A549 (cell line): ENCODE data around the gene PRDM10. TPM values are rescaled to one million over a fixed set of nuclear protein-coding genes. Genes with fewer than 3 reads are reported as not detected.

Experiments used
- ATAC-seq, 2 experiments: fragments of 200-7000 bp in 1 of 2; fragments of >200 bp in 1 of 2; cut with Nextera tagmentation in 1 of 2; cut with Tn5 transposase in 1 of 2; 3 replicates each; pipeline versions ENCODE4 v1.8.0 to v1.9.1; 2018 to 2020; ENCODE audit warnings: mild to moderate bottlenecking in 1 of 2, moderate library complexity in 1 of 2
- CTCF ChIA-PET: fragments of 300-600 bp; sonication (Branson Sonifier 250); formaldehyde crosslinking; extraction: SDS; loops from one replicate; lab custom pipeline; 2021; ENCODE audit warnings: antibody characterized with exemption, inconsistent platforms; lab: Yijun Ruan, JAX
- POLR2A ChIA-PET: fragments of 350-600 bp; formaldehyde crosslinking; extraction: SDS; loops from one replicate; lab custom pipeline; 2021; ENCODE audit warnings: antibody characterized with exemption, inconsistent platforms; lab: Yijun Ruan, JAX
- DNase-seq, 2 experiments: peaks; one replicate each; pipeline versions ENCODE4 v3.0.0 to v3.0.0-alpha.2; 2011 to 2016; ENCODE audit warnings: low read depth in 1 of 2, low spot score in 1 of 2
- FAIRE-seq: peaks from 2 replicates; lab custom pipeline; 2011; peaks lifted over from hg19 to GRCh38; lab: Jason Lieb, UNC
- H3K27ac ChIP-seq, 2 experiments: fragments of >200 bp; sonication (Bioruptor Twin); formaldehyde crosslinking; 3 replicates each; pipeline ENCODE4 v1.5.1; 2016 to 2017
- H3K4me1 ChIP-seq: fragments of >200 bp; sonication (Bioruptor Twin); formaldehyde crosslinking; 3 replicates; pipeline ENCODE4 v1.6.1; 2016
- H3K4me2 ChIP-seq: fragments of >200 bp; sonication (Bioruptor Twin); formaldehyde crosslinking; 3 replicates; pipeline ENCODE4 v1.6.1; 2016
- H3K4me3 ChIP-seq: fragments of >200 bp; sonication (Bioruptor Twin); formaldehyde crosslinking; 3 replicates; pipeline ENCODE4 v1.5.1; 2016
- H3K9me3 ChIP-seq: fragments of >200 bp; sonication (Bioruptor Twin); formaldehyde crosslinking; 3 replicates; pipeline ENCODE4 v1.6.1; 2016
- BHLHE40 ChIP-seq: IDR thresholded peaks from 2 replicates; pipeline ENCODE4 v1.6.1; 2012; ENCODE audit warnings: low read depth, low read length, inconsistent platforms
- CBX2 ChIP-seq: fragments of 200-600 bp; sonication (generic); IDR thresholded peaks from 2 replicates; pipeline ENCODE4 v1.6.1; 2016; ENCODE audit warnings: low read depth, mild to moderate bottlenecking, borderline replicate concordance
- CEBPB ChIP-seq, 2 experiments: fragments of >200 bp in 1 of 2; sonication (Bioruptor Twin) in 1 of 2; formaldehyde crosslinking in 1 of 2; IDR thresholded peaks; 2 replicates each; pipeline ENCODE4 v1.6.1; 2012 to 2016
- CHD4 ChIP-seq: fragments of 200-600 bp; sonication (generic); IDR thresholded peaks from 2 replicates; pipeline ENCODE4 v1.6.1; 2016; ENCODE audit warnings: antibody characterized with exemption, mild to moderate bottlenecking, borderline replicate concordance
- EP300 ChIP-seq, 2 experiments: fragments of >200 bp; sonication (Bioruptor Twin); formaldehyde crosslinking; IDR thresholded peaks; 2 replicates in 1 of 2; 3 replicates in 1 of 2; pipeline ENCODE4 v1.6.1; 2016 to 2017
- FOSB ChIP-seq: fragments of 250-450 bp; sonication (Bioruptor Pico); IDR thresholded peaks from 2 replicates; pipeline ENCODE4 v1.5.0; 2020; ENCODE audit warnings: mild to moderate bottlenecking, moderate library complexity
- FOXS1 ChIP-seq: fragments of 250-450 bp; sonication (Bioruptor Pico); IDR thresholded peaks from 2 replicates; pipeline ENCODE4 v1.5.0; 2020; ENCODE audit warnings: mild to moderate bottlenecking, moderate library complexity
- GATA3 ChIP-seq: IDR thresholded peaks from 2 replicates; pipeline ENCODE4 v1.6.1; 2012; ENCODE audit warnings: borderline replicate concordance
- HDAC2 ChIP-seq: fragments of 200-600 bp; sonication (generic); IDR thresholded peaks from 2 replicates; pipeline ENCODE4 v1.6.1; 2016
- HOXB5 ChIP-seq: fragments of 250-450 bp; sonication (Bioruptor Pico); IDR thresholded peaks from 2 replicates; pipeline ENCODE4 v1.5.0; 2020; ENCODE audit warnings: mild to moderate bottlenecking, moderate library complexity
- JUNB ChIP-seq: fragments of >200 bp; sonication (Bioruptor Twin); formaldehyde crosslinking; IDR thresholded peaks from 2 replicates; pipeline ENCODE4 v1.6.1; 2016
- MAZ ChIP-seq: fragments of 150-350 bp; IDR thresholded peaks from 2 replicates; pipeline ENCODE4 v1.6.1; 2014; ENCODE audit warnings: antibody characterized with exemption, low read depth, low read length, borderline replicate concordance
- MYC ChIP-seq: IDR thresholded peaks from 2 replicates; pipeline ENCODE4 v1.6.1; 2012; ENCODE audit warnings: mild to moderate bottlenecking, inconsistent platforms, low read length, improper control_type of control experiment, borderline replicate concordance
- NPAS2 ChIP-seq: fragments of 250-450 bp; sonication (Bioruptor Pico); IDR thresholded peaks from 2 replicates; pipeline ENCODE4 v1.8.0; 2022; ENCODE audit warnings: mild to moderate bottlenecking, moderate library complexity, borderline replicate concordance
- NR3C1 ChIP-seq: fragments of >200 bp; sonication (Bioruptor Twin); formaldehyde crosslinking; IDR thresholded peaks from 3 replicates; pipeline ENCODE4 v1.6.1; 2017
- PHF8 ChIP-seq: fragments of 200-600 bp; sonication (generic); IDR thresholded peaks from 2 replicates; pipeline ENCODE4 v1.6.1; 2016; ENCODE audit warnings: low read depth, mild to moderate bottlenecking, antibody characterized with exemption, moderate library complexity, borderline replicate concordance
- POLR2AphosphoS2 ChIP-seq: conservative IDR thresholded peaks from 2 replicates; pipeline ENCODE4 v1.6.1; 2012; ENCODE audit warnings: low read length, improper control_type of control experiment, inconsistent platforms
- RAD21 ChIP-seq, 2 experiments: fragments of >200 bp in 1 of 2; sonication (Bioruptor Twin) in 1 of 2; formaldehyde crosslinking in 1 of 2; IDR thresholded peaks in 1 of 2; conservative IDR thresholded peaks in 1 of 2; 2 replicates in 1 of 2; 3 replicates in 1 of 2; pipeline ENCODE4 v1.6.1; 2012 to 2018; ENCODE audit warnings: inconsistent platforms in 1 of 2
- RARB ChIP-seq: fragments of 250-450 bp; sonication (Bioruptor Pico); IDR thresholded peaks from 2 replicates; pipeline ENCODE4 v1.8.0; 2021; ENCODE audit warnings: mild to moderate bottlenecking, moderate library complexity
- SREBF2 ChIP-seq: fragments of 450-650 bp; IDR thresholded peaks from 2 replicates; pipeline ENCODE4 v1.6.1; 2014; ENCODE audit warnings: mild to moderate bottlenecking, moderate library complexity
- TFCP2L1 ChIP-seq: fragments of 250-450 bp; sonication (Bioruptor Pico); IDR thresholded peaks from 2 replicates; pipeline ENCODE4 v1.5.0; 2021; ENCODE audit warnings: mild to moderate bottlenecking
- ZC3H11A ChIP-seq: fragments of 450-650 bp; IDR thresholded peaks from 2 replicates; pipeline ENCODE4 v1.6.1; 2014; ENCODE audit warnings: antibody characterized with exemption, mild to moderate bottlenecking
- ZFP36 ChIP-seq: fragments of 450-650 bp; IDR thresholded peaks from 2 replicates; pipeline ENCODE4 v1.6.1; 2014; ENCODE audit warnings: borderline replicate concordance; ENCODE audit not compliant: partially characterized antibody
- WGBS: methylation state at CpG from one replicate; pipeline ENCODE4 v1.1.6; 2017; ENCODE audit errors: missing lambda C conversion rate; 5-methylcytosine and 5-hydroxymethylcytosine counted together
- polyA plus RNA-seq, 4 experiments: library from polyadenylated mRNA; depleted of rRNA in 3 of 4; stranded (reverse); fragments of >200 nt; fragmentation: RNase III in 1 of 4; extraction: RNeasy Plus Mini Kit Qiagen cat#74134 plus additional on column Dnase treatment in 1 of 4; gene quantifications; 2 replicates in 3 of 4; 3 replicates in 1 of 4; pipeline ENCODE4 v1.2.3, GENCODE V29; 2011 to 2017
- TF ChIP-seq, protein P1 (sequence below): fragments of >200 bp; sonication (Bioruptor Twin); formaldehyde crosslinking; IDR thresholded peaks from 2 replicates; pipeline ENCODE4 v1.6.1; 2016
- TF ChIP-seq, protein P2 (sequence below): IDR thresholded peaks from 2 replicates; pipeline ENCODE4 v1.6.1; 2012
- TF ChIP-seq, protein P3 (sequence below): IDR thresholded peaks from 2 replicates; pipeline ENCODE4 v1.6.1; 2012; ENCODE audit warnings: low read depth, borderline replicate concordance
- TF ChIP-seq, protein P4 (sequence below): fragments of 250-450 bp; sonication (Bioruptor Pico); IDR thresholded peaks from 2 replicates; pipeline ENCODE4 v1.5.0; 2020; ENCODE audit warnings: low read depth, mild to moderate bottlenecking, moderate library complexity
- TF ChIP-seq, protein P5 (sequence below): IDR thresholded peaks from 2 replicates; pipeline ENCODE4 v1.6.1; 2012

Gene PRDM10
- polyA plus RNA-seq, 2 of the 4 experiments (the other 2 are of a cell fraction), result 3.1 to 4.0 TPM

DNA sequence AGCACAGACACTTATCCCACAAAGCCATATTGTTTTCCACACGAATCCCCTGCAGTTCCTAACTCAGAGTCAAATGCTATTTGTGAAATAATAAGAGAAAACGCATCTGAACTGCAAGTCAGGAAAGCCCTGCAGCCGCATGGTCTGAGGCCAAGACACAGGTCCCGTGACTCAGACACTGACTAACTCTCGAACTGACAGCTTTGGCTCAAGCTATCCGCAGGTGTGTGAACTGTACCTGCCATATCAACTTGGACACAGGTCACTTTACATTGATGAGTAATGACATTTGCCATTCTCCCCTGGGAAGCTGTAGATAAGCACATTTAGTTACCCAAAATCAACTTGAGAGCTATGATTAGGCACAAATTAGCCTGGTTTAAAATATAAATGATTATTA, 72.3 kb downstream of the PRDM10 start:
- TF ChIP-seq RAD21 (conservative IDR thresholded peaks at IDR 0.05 in 1 of 2, IDR thresholded peaks at IDR 0.05 in 1 of 2) (no peak), NR3C1 (no peak), NPAS2 (CRISPR knock-in tag) (no peak), FOSB (CRISPR knock-in tag) (no peak), CEBPB (IDR thresholded peaks at IDR 0.05) (no peak), MYC (no peak), CBX2 (no peak), RARB (CRISPR knock-in tag) (no peak), JUNB (no peak)
- TF ChIP-seq, protein P1, sequence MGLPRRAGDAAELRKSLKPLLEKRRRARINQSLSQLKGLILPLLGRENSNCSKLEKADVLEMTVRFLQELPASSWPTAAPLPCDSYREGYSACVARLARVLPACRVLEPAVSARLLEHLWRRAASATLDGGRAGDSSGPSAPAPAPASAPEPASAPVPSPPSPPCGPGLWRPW, result no peak
- TF ChIP-seq, protein P2, sequence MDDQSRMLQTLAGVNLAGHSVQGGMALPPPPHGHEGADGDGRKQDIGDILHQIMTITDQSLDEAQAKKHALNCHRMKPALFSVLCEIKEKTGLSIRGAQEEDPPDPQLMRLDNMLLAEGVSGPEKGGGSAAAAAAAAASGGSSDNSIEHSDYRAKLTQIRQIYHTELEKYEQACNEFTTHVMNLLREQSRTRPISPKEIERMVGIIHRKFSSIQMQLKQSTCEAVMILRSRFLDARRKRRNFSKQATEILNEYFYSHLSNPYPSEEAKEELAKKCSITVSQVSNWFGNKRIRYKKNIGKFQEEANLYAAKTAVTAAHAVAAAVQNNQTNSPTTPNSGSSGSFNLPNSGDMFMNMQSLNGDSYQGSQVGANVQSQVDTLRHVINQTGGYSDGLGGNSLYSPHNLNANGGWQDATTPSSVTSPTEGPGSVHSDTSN, result no peak
- POLR2A ChIA-PET, result no interaction called here
- DNase-seq (no peak), FAIRE-seq (no peak), ATAC-seq (no peak)
- Histone ChIP-seq H3K27ac (no peak overlapping the region), H3K4me1 (no peaks in the 10 kb centered on the region), H3K4me3 (no peak overlapping the region), H3K9me3 (no peaks in the 10 kb centered on the region), H3K4me2 (no peak overlapping the region)
- 76% methylated on average over 6 of the region's 6 CpGs for WGBS
- CTCF ChIA-PET, result interaction anchor here (0.7 to 11.7 kb wide), 2 partner anchors 119 to 203 kb away, joined by 3 to 109 read pairs; no protein-coding TSS in a partner anchor

DNA sequence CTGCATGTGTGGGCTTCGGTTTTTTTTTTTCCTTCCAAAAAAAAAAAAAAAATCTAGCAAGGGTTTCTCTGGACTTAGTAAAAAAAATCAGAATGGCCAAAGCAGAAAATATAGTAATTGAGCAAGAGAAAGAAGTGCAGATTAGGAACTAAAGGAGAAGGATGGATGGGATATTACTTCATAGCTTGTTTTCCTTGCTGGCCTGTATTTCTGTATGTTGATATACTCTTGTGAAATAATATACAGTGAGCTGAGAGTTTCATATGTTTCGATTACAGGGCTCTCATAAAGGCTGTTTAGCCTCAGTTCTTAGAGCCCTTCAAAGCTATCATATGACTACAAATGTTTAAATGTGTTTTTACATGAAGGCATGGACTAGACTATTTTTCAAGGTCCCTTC, 72.9 kb downstream of the PRDM10 start:
- Histone ChIP-seq H3K4me3 (no peak overlapping the region), H3K27ac (no peak overlapping the region), H3K4me1 (no peaks in the 10 kb centered on the region), H3K9me3 (no peaks in the 10 kb centered on the region), H3K4me2 (no peak overlapping the region)
- TF ChIP-seq BHLHE40 (no peak), RARB (CRISPR knock-in tag) (no peak), PHF8 (no peak), HOXB5 (CRISPR knock-in tag) (no peak), MAZ (no peak), EP300 (IDR thresholded peaks at IDR 0.05) (no peak), POLR2AphosphoS2 (no peak)
- TF ChIP-seq, protein P3, sequence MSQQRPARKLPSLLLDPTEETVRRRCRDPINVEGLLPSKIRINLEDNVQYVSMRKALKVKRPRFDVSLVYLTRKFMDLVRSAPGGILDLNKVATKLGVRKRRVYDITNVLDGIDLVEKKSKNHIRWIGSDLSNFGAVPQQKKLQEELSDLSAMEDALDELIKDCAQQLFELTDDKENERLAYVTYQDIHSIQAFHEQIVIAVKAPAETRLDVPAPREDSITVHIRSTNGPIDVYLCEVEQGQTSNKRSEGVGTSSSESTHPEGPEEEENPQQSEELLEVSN, result no peak
- TF ChIP-seq, protein P4, sequence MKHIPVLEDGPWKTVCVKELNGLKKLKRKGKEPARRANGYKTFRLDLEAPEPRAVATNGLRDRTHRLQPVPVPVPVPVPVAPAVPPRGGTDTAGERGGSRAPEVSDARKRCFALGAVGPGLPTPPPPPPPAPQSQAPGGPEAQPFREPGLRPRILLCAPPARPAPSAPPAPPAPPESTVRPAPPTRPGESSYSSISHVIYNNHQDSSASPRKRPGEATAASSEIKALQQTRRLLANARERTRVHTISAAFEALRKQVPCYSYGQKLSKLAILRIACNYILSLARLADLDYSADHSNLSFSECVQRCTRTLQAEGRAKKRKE (CRISPR knock-in tag), result no peak
- TF ChIP-seq, protein P5, sequence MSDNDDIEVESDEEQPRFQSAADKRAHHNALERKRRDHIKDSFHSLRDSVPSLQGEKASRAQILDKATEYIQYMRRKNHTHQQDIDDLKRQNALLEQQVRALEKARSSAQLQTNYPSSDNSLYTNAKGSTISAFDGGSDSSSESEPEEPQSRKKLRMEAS, result no peak
- DNase-seq, result no peak
- ChIA-PET CTCF (interaction anchor here (11.7 kb wide), 1 partner anchor 204 kb away, joined by 109 read pairs; no protein-coding TSS in a partner anchor), POLR2A (no interaction called here)
- FAIRE-seq, result no peak
- no peak for ATAC-seq
- 80% methylated on average over 2 of the region's 2 CpGs for WGBS

DNA sequence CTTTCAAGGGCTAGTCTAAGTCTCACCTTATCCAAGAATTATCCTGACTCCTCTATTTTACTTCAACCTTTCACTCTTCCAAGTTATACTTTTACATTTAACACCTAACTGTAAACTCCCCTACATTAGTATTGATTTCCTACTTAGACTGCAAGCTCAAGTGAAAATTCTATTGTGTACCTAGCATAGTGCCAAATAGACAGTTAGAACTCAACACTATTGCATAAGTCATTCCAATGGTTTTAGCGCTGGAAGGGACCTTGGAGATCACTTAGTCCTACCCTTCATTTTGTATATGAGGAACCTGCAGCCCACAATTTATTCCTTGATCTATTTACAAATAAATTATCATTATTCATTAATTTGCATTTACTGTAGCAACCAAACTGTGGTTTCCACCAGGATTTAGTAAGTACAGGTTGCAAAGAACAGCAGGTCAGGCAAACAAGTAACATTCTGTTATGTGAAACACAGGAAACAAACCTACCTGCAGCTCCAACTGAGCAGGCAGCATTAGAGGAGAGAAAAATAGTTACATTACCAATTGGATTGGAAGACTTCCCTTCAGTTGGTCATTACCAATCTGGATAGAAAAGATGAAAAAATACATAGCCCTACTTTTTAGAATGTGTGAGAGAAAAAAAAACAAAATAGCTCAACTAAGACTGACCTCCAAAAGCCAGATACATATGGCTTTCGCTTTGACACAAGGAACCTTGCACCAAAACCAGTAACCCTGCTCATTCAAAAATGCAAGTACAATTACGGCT, 73.5 kb downstream of the PRDM10 start:
- Histone ChIP-seq H3K27ac (no peak overlapping the region), H3K4me1 (no peaks in the 10 kb centered on the region), H3K9me3 (no peaks in the 10 kb centered on the region), H3K4me2 (no peak overlapping the region), H3K4me3 (no peak overlapping the region)
- no peak for DNase-seq
- FAIRE-seq, result no peak
- CTCF ChIA-PET, result interaction anchor here (11.7 kb wide), 1 partner anchor 204 kb away, joined by 109 read pairs; no protein-coding TSS in a partner anchor
- 91% methylated on average over 3 of the region's 3 CpGs for WGBS
- TF ChIP-seq, protein P1, result no peak
- TF ChIP-seq ZC3H11A, result no peak
- no peak for TF ChIP-seq NPAS2 (CRISPR knock-in tag)
- no peak for TF ChIP-seq RAD21 (conservative IDR thresholded peaks at IDR 0.05 in 1 of 2, IDR thresholded peaks at IDR 0.05 in 1 of 2)
- TF ChIP-seq SREBF2, result no peak
- TF ChIP-seq TFCP2L1 (CRISPR knock-in tag), result no peak
- no peak for TF ChIP-seq HDAC2
- no peak for TF ChIP-seq MAZ
- no peak for TF ChIP-seq FOXS1
- TF ChIP-seq ZFP36, result no peak
- TF ChIP-seq CHD4, result no peak
- TF ChIP-seq GATA3, result no peak
- ATAC-seq, result no peak
- POLR2A ChIA-PET, result no interaction called here
